22Rv1 (cell line): ENCODE data around the gene MIPEP.

Source experiments
- CTCF ChIP-seq: fragments of 450-650 bp; IDR thresholded peaks from 2 replicates; pipeline ENCODE4 v1.5.1; 2017; ENCODE audit warnings: mild to moderate bottlenecking
- ZFX ChIP-seq: fragments of 450-650 bp; IDR thresholded peaks from 2 replicates; pipeline ENCODE4 v1.6.1; 2017; ENCODE audit warnings: antibody characterized with exemption, borderline replicate concordance

- TF ChIP-seq ZFX = no peak
- no peak for TF ChIP-seq CTCF
Observed at GRCh38 chr13:23794267-23795161, 94.7 kb downstream of the MIPEP start.
